ENCODE measurements around the gene VAPA.

Gene VAPA

GRCh38 chr18:9944805-9945204 lies 31.0 kb downstream of the VAPA start:
- no peak for DNase-seq

- DNase-seq: no peak
Measured at GRCh38 chr18:9946831-9947230, 33.0 kb downstream of the VAPA start.

- DNase-seq: no peak
Measured at GRCh38 chr18:9947248-9947647, 33.4 kb downstream of the VAPA start.

- DNase-seq: no peak
Measured at GRCh38 chr18:9949315-9949714, 35.5 kb downstream of the VAPA start.

GRCh38 chr18:9949861-9950260 lies 36.0 kb downstream of the VAPA start:
- no peak for DNase-seq

- no peak for DNase-seq
Measured at GRCh38 chr18:9950289-9951016, 36.6 kb downstream of the VAPA start.

GRCh38 chr18:9951022-9951859 lies 37.4 kb downstream of the VAPA start:
- DNase-seq: no peak

GRCh38 chr18:9952633-9953416 lies 39.0 kb downstream of the VAPA start:
- no peak for DNase-seq

- no peak for DNase-seq
Measured at GRCh38 chr18:9958861-9959399, 45.1 kb downstream of the VAPA start.

GRCh38 chr18:9959564-9959963 lies 45.7 kb downstream of the VAPA start:
- DNase-seq: no peak

GRCh38 chr18:9960258-9960904 lies 46.6 kb downstream of the VAPA start:
- no peak for DNase-seq

- DNase-seq: no peak
Measured at GRCh38 chr18:9961041-9961440, 47.2 kb downstream of the VAPA start.

GRCh38 chr18:9965711-9966624 lies 52.2 kb downstream of the VAPA start:
- no peak for DNase-seq

GRCh38 chr18:9968081-9968848 lies 54.4 kb downstream of the VAPA start:
- no peak for DNase-seq

GRCh38 chr18:9969247-9969646 lies 55.4 kb downstream of the VAPA start:
- no peak for DNase-seq

- DNase-seq: peak; percentile 84
Measured at GRCh38 chr18:9971313-9971920, 57.6 kb downstream of the VAPA start.

- DNase-seq: no peak
Measured at GRCh38 chr18:9973470-9973869, 59.7 kb downstream of the VAPA start.

- DNase-seq: no peak
Measured at GRCh38 chr18:9974279-9974915, 60.6 kb downstream of the VAPA start.

- no peak for DNase-seq
Measured at GRCh38 chr18:9975658-9976057, 61.8 kb downstream of the VAPA start.

- no peak for DNase-seq
Measured at GRCh38 chr18:9982711-9983110, 68.9 kb downstream of the VAPA start.

Measured in activated CD8-positive, alpha-beta memory T cell treated with anti-CD3 and anti-CD28 coated beads, Interleukin-2, amount 50 U/mL, for 48 hours (primary cell).